ENCODE results near the gene DISP3. TPM values are rescaled to one million over a fixed set of nuclear protein-coding genes. Genes with fewer than 3 reads are reported as not detected.

The DISP3 gene
- polyA plus RNA-seq, 1 donor (not counting 4 experiments of a cell fraction or from before 2014, with no cell fraction given) = not detected

DNA sequence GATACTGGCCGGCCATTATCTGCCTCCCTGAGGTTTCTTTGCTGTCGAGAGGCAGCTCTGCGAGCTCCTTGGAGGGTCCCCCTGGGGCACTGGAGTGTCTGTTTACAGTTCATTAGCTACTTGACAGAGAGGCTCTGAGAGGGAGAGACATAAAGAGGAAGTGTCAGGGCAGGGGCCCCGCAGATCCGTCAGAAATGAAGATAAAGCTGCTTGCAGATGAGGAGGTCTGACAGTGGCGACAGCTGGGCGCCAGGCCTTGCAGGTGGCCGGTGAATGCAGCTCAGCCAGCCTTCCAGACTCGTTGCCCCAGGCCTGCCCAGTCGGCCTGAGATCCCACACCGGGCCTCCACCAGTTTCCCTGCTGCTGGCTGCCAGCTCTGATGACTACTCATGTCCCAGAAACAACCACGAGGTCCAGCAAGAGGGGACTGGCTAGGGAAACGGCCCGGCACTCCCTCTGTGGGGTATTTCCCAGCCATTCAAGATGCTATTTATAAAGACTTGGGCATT lies 84.7 kb downstream of the DISP3 start:
- H3K4me3 ChIP-seq (ENCODE audit: control insufficient read depth in 2 of 3, extremely low read depth in 1 of 3, insufficient read depth in 2 of 3, low read depth in 1 of 3, low read length in 3 of 3) = no peak overlapping the region
- dilution Hi-C loops (cut with MboI; ENCODE audit: extremely low pct_ligation_motif_present, low sequenced_read_pairs) = no loop called here
- no peaks in the 10 kb centered on the region for H3K36me3 ChIP-seq (ENCODE audit: control insufficient read depth in 2 of 2, extremely low read depth in 1 of 2, insufficient read depth in 2 of 2, low read length in 2 of 2)
- no peak overlapping the region for H3K9ac ChIP-seq (ENCODE audit: control insufficient read depth, extremely low read depth, insufficient read depth, low read length)
- H3K4me1 ChIP-seq (ENCODE audit: control insufficient read depth, extremely low read depth, insufficient read depth, low read length) = peaks cover 13% of the 10 kb centered on the region
- no peak overlapping the region for H2AFZ ChIP-seq (ENCODE audit: control insufficient read depth, low read length)
- DNase-seq (ENCODE audit: low read depth, low spot score) = no peak
- H3K9me3 ChIP-seq (ENCODE audit: control insufficient read depth, low read depth, low read length) = no peaks in the 10 kb centered on the region
- no peaks in the 10 kb centered on the region for H3K79me2 ChIP-seq (ENCODE audit: control insufficient read depth, insufficient read depth, low read length)
- no peak for FAIRE-seq
- H4K20me1 ChIP-seq (ENCODE audit: control insufficient read depth, extremely low read depth, insufficient read depth, low read length) = no peaks in the 10 kb centered on the region
- H3K27me3 ChIP-seq (ENCODE audit: control insufficient read depth, extremely low read depth, insufficient read depth, low read length) = peaks cover 31% of the 10 kb centered on the region
- no peaks in the 10 kb centered on the region for H3K9me1 ChIP-seq (ENCODE audit: control insufficient read depth, extremely low read depth, insufficient read depth, low read length)
- no peak overlapping the region for H3K27ac ChIP-seq (ENCODE audit: control insufficient read depth, insufficient read depth, low read length)
- H3K4me2 ChIP-seq (ENCODE audit: control insufficient read depth, extremely low read depth, insufficient read depth, low read depth, low read length) = no peak overlapping the region
- TF ChIP-seq, protein P1, sequence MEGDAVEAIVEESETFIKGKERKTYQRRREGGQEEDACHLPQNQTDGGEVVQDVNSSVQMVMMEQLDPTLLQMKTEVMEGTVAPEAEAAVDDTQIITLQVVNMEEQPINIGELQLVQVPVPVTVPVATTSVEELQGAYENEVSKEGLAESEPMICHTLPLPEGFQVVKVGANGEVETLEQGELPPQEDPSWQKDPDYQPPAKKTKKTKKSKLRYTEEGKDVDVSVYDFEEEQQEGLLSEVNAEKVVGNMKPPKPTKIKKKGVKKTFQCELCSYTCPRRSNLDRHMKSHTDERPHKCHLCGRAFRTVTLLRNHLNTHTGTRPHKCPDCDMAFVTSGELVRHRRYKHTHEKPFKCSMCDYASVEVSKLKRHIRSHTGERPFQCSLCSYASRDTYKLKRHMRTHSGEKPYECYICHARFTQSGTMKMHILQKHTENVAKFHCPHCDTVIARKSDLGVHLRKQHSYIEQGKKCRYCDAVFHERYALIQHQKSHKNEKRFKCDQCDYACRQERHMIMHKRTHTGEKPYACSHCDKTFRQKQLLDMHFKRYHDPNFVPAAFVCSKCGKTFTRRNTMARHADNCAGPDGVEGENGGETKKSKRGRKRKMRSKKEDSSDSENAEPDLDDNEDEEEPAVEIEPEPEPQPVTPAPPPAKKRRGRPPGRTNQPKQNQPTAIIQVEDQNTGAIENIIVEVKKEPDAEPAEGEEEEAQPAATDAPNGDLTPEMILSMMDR (optimal IDR thresholded peaks at IDR 0.05 in 1 of 3, IDR thresholded peaks at IDR 0.05 in 1 of 3, conservative IDR thresholded peaks at IDR 0.05 in 1 of 3; ENCODE audit: extremely low read depth in 1 of 3, insufficient read depth in 2 of 3, low read length in 3 of 3) = no peak
- TF ChIP-seq EZH2 (IDR thresholded peaks at IDR 0.05; ENCODE audit: low read length) = no peak

DNA sequence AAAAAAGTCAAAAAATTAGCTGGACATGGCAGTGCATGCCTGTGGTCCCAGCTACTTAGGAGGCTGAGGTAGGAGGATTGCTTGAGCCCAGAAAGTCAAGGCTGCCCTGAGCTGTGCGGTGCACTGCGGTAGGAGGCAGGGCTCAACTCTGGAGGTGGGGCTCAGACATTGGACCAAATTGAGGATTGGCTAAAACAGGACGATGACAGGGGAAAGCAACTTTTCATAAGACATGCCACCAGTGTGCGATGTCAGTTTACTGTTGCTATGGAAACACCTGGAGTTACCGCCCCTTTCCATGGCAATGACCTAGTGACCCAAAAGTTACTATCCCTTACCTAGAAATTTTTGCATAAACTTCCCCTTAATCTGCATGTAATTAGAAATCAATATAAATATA lies 85.3 kb downstream of the DISP3 start:
- H3K9me3 ChIP-seq (ENCODE audit: control insufficient read depth, low read depth, low read length) = no peaks in the 10 kb centered on the region
- peaks cover 7% of the 10 kb centered on the region for H3K4me1 ChIP-seq (ENCODE audit: control insufficient read depth, extremely low read depth, insufficient read depth, low read length)
- H3K4me2 ChIP-seq (ENCODE audit: control insufficient read depth, extremely low read depth, insufficient read depth, low read depth, low read length) = no peak overlapping the region
- H3K9ac ChIP-seq (ENCODE audit: control insufficient read depth, extremely low read depth, insufficient read depth, low read length) = no peak overlapping the region
- DNase-seq (ENCODE audit: low read depth, low spot score) (no peak), FAIRE-seq (no peak)
- no peaks in the 10 kb centered on the region for H3K36me3 ChIP-seq (ENCODE audit: control insufficient read depth in 2 of 2, extremely low read depth in 1 of 2, insufficient read depth in 2 of 2, low read length in 2 of 2)
- H3K4me3 ChIP-seq (ENCODE audit: control insufficient read depth in 2 of 3, extremely low read depth in 1 of 3, insufficient read depth in 2 of 3, low read depth in 1 of 3, low read length in 3 of 3) = no peak overlapping the region
- H3K27ac ChIP-seq (ENCODE audit: control insufficient read depth, insufficient read depth, low read length) = no peak overlapping the region
- no peak for TF ChIP-seq EZH2 (IDR thresholded peaks at IDR 0.05; ENCODE audit: low read length)
- TF ChIP-seq, protein P1 (optimal IDR thresholded peaks at IDR 0.05 in 1 of 3, IDR thresholded peaks at IDR 0.05 in 1 of 3, conservative IDR thresholded peaks at IDR 0.05 in 1 of 3; ENCODE audit: extremely low read depth in 1 of 3, insufficient read depth in 2 of 3, low read length in 3 of 3) = no peak
- peaks cover 29% of the 10 kb centered on the region for H3K27me3 ChIP-seq (ENCODE audit: control insufficient read depth, extremely low read depth, insufficient read depth, low read length)
- no peaks in the 10 kb centered on the region for H4K20me1 ChIP-seq (ENCODE audit: control insufficient read depth, extremely low read depth, insufficient read depth, low read length)
- dilution Hi-C loops (cut with MboI; ENCODE audit: extremely low pct_ligation_motif_present, low sequenced_read_pairs) = no loop called here
- no peak overlapping the region for H2AFZ ChIP-seq (ENCODE audit: control insufficient read depth, low read length)
- no peaks in the 10 kb centered on the region for H3K79me2 ChIP-seq (ENCODE audit: control insufficient read depth, insufficient read depth, low read length)
- no peaks in the 10 kb centered on the region for H3K9me1 ChIP-seq (ENCODE audit: control insufficient read depth, extremely low read depth, insufficient read depth, low read length)
